Lower lobe of right lung (tissue), 2 donors: ENCODE measurements around the gene EIPR1. TPM values are rescaled to one million over a fixed set of nuclear protein-coding genes. Genes with fewer than 3 reads are reported as not detected.

Source experiments
- ATAC-seq, 2 donors: fragments of 200-7000 bp; cut with Tn5 transposase; one replicate each; pipeline ENCODE4 v1.9.1; 2020 to 2022; ENCODE audit warnings: mild to moderate bottlenecking in 2 of 2, moderate library complexity in 2 of 2
- DNase-seq: peaks from one replicate; pipeline ENCODE4 v3.0.0-alpha.2; 2020
- H3K27ac ChIP-seq: fragments of 200-600 bp; one replicate; pipeline ENCODE4 v1.8.0; 2022
- H3K27me3 ChIP-seq: fragments of 200-600 bp; one replicate; pipeline ENCODE4 v1.8.0; 2022; ENCODE audit warnings: low read depth
- H3K36me3 ChIP-seq: fragments of 200-600 bp; one replicate; pipeline ENCODE4 v1.8.0; 2022; ENCODE audit warnings: mild to moderate bottlenecking
- H3K4me1 ChIP-seq: fragments of 200-600 bp; one replicate; pipeline ENCODE4 v1.8.0; 2022
- H3K4me3 ChIP-seq: fragments of 200-600 bp; one replicate; pipeline ENCODE4 v1.8.0; 2022; ENCODE audit warnings: mild to moderate bottlenecking
- H3K9me3 ChIP-seq: fragments of 200-600 bp; one replicate; pipeline ENCODE4 v1.8.0; 2022
- intact Hi-C: fragments of 100-400 bp; cut with DNase I; formaldehyde crosslinking; loops from one replicate; pipeline ENCODE4 v1.11.0; 2022
- total RNA-seq: library from RNA; stranded (reverse); fragmentation: NEBNext Ultra II Directional; extraction: Animal tissue kit (Norgen Biotek cat#: 25700); gene quantifications from one replicate; pipeline ENCODE4 v1.2.1, GENCODE V29; 2021
- TF ChIP-seq, protein P1 (sequence below): fragments of 200-600 bp; IDR thresholded peaks from one replicate; pipeline ENCODE4 v1.8.0; 2022; ENCODE audit warnings: antibody characterized with exemption, mild to moderate bottlenecking
- donor health status: DM: no; HTN: yes; CAD: no; lungs with severe emphysema.

Gene EIPR1
- total RNA-seq, 1 donor from 2014 or later: 14.9 TPM

DNA sequence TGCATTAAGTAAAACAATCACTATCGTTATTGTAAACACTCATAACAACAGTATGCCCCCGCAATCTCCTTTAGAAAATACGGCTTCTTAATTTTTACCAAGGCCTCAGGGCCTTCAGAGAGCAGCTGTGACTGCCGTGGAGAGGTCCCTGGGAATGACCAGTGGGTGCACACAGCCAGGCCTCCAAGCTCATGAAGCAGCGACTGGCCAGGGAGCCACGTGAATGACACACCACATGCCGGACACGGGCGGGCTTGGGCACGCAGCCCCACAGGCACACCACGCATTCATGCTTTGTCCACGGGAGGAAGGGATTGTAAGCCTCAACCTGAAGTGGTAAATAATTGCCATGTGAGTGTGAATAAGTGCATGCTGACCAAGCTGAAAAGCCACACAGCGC is 121.0 kb downstream of the EIPR1 start:
- intact Hi-C loops: no loop called here
- H3K4me3 ChIP-seq: no peak overlapping the region
- peaks cover 18% of the 10 kb centered on the region for H3K36me3 ChIP-seq
- no peaks in the 10 kb centered on the region for H3K9me3 ChIP-seq
- H3K27me3 ChIP-seq: no peaks in the 10 kb centered on the region
- H3K4me1 ChIP-seq: no peaks in the 10 kb centered on the region
- no peak overlapping the region for H3K27ac ChIP-seq
- DNase-seq (no peak), ATAC-seq (no peak)
- TF ChIP-seq, protein P1, sequence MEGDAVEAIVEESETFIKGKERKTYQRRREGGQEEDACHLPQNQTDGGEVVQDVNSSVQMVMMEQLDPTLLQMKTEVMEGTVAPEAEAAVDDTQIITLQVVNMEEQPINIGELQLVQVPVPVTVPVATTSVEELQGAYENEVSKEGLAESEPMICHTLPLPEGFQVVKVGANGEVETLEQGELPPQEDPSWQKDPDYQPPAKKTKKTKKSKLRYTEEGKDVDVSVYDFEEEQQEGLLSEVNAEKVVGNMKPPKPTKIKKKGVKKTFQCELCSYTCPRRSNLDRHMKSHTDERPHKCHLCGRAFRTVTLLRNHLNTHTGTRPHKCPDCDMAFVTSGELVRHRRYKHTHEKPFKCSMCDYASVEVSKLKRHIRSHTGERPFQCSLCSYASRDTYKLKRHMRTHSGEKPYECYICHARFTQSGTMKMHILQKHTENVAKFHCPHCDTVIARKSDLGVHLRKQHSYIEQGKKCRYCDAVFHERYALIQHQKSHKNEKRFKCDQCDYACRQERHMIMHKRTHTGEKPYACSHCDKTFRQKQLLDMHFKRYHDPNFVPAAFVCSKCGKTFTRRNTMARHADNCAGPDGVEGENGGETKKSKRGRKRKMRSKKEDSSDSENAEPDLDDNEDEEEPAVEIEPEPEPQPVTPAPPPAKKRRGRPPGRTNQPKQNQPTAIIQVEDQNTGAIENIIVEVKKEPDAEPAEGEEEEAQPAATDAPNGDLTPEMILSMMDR: no peak

DNA sequence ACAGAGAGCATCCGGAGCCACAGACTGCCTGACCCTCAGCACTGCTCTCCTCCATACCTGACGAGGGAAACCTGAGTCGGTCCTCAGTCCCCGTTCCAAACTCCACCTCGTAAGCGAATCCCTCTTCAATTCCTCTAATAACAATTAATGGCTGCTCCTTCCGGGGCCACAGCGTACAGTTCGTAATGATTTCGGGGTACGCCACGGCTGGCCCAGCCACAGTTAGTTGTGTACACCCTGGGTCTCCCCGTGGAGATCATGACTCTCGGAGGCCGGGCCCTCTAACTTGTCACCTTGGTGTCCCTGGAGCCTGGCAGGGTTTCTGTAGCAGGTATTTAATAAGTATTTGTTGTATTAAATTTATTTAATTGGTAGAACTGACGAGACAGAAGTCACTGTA is 121.5 kb downstream of the EIPR1 start:
- ATAC-seq (no peak), DNase-seq (no peak)
- Histone ChIP-seq H3K4me1 (no peaks in the 10 kb centered on the region), H3K27ac (no peak overlapping the region), H3K36me3 (peaks cover 18% of the 10 kb centered on the region), H3K4me3 (no peak overlapping the region), H3K27me3 (no peaks in the 10 kb centered on the region), H3K9me3 (no peaks in the 10 kb centered on the region)
- intact Hi-C loops: no loop called here
- TF ChIP-seq, protein P1: no peak

DNA sequence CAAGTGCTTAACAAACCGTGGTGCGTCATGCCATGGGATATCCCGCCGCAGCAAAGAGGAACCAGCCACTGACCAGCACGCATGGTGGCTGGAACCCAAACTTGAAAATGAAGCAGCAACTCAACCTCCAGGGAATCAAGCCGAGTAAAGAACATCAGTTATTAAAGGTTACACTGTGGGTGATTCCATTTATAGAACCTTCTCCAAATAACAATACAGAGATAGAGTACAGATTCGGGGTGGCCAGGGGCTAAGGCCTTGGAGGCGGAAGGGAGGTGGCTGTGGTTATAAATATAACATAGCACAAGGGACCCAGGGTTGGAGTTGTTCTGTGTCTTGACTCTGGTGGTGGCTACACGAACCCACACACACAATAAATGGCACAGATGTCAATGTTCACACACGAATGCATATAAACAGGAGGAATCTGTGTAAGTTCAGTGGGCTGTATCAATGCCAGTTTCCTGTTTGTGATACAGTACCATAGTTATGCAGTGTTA is 123.1 kb downstream of the EIPR1 start:
- peaks cover 11% of the 10 kb centered on the region for H3K9me3 ChIP-seq
- TF ChIP-seq, protein P1: no peak
- peaks cover 18% of the 10 kb centered on the region for H3K36me3 ChIP-seq
- DNase-seq (no peak), ATAC-seq (no peak)
- intact Hi-C loops: no loop called here
- no peak overlapping the region for H3K4me3 ChIP-seq
- H3K27me3 ChIP-seq: no peaks in the 10 kb centered on the region
- H3K27ac ChIP-seq: no peak overlapping the region
- H3K4me1 ChIP-seq: no peaks in the 10 kb centered on the region

GRCh38 chr2:3253913-3254441 is 123.6 kb downstream of the EIPR1 start:
- H3K36me3 ChIP-seq: peaks cover 18% of the 10 kb centered on the region

GRCh38 chr2:3251946-3252345 is 125.7 kb downstream of the EIPR1 start:
- H3K9me3 ChIP-seq: peaks cover 23% of the 10 kb centered on the region
- no peaks in the 10 kb centered on the region for H3K27me3 ChIP-seq
- intact Hi-C loops: no loop called here
- no peaks in the 10 kb centered on the region for H3K4me1 ChIP-seq
- peaks cover 16% of the 10 kb centered on the region for H3K36me3 ChIP-seq
- H3K4me3 ChIP-seq: no peak overlapping the region
- ATAC-seq: no peak
- DNase-seq: no peak
- H3K27ac ChIP-seq: no peak overlapping the region
- TF ChIP-seq, protein P1: no peak

More at GRCh38 chr2:3253913-3254441, 123.6 kb downstream of the EIPR1 start:
- Histone ChIP-seq H3K9me3 (peaks cover 16% of the 10 kb centered on the region), H3K27me3 (no peaks in the 10 kb centered on the region), H3K27ac (no peak overlapping the region), H3K4me3 (no peak overlapping the region), H3K4me1 (no peaks in the 10 kb centered on the region)
- ATAC-seq (no peak), DNase-seq (no peak)
- intact Hi-C loops: no loop called here
- TF ChIP-seq, protein P1: no peak
